Kidney capillary endothelial cell (primary cell): ENCODE measurements around the gene PSD2.

Experiments used
- DNase-seq: peaks from one replicate; pipeline ENCODE4 v3.0.0-alpha.2; 2018; ENCODE audit warnings: low spot score

The PSD2 gene

DNA sequence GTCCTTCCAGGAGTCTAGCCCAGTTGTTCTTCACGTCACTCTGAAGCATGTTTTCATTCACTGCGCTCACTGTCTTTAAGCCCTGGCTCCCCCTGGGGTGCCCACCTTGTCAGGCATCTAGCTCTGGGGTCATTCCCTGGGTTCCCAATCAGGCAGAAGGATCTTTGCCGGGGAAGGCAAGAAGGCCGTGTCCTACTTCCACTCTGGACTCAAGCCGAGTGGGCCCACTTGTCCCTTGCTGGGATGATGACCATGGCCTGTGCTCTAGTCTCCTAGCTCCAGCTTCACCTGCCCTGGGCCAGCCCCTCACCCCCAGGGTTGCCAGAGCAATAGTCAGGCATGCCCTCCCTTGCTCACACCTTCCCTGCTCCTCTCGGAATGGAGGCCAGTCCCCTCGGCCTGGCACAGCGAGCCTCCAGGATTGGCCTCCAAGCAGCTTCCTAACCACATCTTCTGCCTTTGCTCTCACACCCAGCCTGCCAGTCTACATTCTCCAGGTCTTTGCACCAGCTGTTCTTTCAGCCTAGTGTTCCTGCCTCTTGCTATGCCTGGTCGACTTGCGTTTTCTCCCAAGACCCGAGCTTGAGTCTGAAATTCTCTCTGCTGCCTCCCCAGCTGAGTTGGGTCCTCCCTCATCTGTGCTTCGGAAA is 32.2 kb upstream of the PSD2 start:
- DNase-seq: no peak

GRCh38 chr5:139763930-139764791 is 31.4 kb upstream of the PSD2 start:
- no peak for DNase-seq

GRCh38 chr5:139764886-139765408 is 30.7 kb upstream of the PSD2 start:
- DNase-seq: no peak

DNA sequence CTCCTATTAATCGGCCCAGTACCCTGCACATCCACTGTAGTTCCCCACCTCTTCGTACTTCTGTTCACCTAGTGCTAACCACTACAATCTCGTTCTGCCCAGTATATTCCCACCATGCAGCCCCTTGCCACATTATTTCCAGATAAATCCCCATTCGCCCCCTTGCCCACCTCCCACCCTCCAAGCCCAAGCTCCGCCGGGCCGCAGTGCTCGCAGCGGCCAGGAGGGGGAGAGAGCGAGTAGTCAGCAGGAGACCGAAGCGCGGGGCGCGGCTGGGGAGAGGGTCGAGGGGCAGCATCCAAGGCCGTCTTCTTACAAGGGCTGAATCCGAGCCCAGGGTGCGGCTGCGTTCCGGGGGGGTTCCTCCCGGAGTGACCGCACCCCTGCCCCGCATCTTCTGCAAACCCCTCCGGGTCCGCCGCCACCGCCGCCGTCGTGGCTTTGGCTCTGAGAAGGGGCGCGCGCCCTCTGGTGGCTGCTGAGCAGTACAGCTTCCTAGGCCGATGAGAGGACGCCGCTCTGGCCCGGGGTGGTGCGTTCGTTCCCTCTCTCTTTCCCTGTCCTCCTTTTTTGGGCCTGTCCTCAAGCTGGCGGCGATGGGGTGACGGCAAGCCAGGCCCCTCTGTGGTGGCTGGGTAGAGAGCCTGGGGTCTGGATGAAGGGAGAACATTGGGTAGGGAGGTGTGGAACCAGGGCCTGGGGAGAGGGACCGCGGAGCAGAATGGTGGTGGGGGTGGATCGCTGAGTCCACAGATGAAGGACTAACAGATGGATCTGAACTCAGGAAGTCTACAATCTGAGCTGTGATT is 30.0 kb upstream of the PSD2 start:
- peak; percentile 69 for DNase-seq

- no peak for DNase-seq
These were observed 27.6 kb upstream of the PSD2 start for GRCh38 chr5:139767960-139768359.

DNA sequence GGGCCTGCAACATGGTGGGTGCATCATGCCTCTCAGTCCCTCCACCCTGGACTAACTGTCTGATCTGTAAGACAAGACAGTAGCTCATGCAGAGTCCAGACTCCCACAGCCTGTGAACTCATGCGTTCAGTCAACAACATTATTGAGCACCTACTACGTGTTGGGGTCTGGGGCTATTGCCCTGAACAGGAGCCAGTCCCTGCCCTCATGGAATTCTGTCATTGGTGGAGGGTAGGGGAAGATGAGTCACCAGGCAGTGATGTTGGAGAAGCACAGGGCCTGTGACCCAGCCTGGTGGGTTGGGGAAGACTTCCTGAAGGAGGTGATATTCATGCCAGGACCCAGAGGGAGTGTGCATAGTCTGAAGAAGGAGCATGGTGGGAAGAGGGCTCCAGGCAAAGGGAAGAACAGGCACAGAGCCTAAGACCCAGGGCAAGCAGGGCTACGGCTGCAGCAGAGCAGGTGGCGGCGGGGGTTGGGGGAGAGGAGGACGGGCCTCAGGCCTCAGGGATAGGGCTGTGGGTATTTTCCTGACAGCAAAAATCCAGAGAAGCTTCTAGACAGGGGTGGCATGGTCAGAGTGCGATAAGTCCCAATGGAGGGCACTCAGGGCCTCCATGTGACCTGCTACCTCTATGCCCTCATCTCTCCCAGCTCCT is 26.7 kb upstream of the PSD2 start:
- DNase-seq: no peak

GRCh38 chr5:139769477-139769876 is 26.1 kb upstream of the PSD2 start:
- no peak for DNase-seq

DNA sequence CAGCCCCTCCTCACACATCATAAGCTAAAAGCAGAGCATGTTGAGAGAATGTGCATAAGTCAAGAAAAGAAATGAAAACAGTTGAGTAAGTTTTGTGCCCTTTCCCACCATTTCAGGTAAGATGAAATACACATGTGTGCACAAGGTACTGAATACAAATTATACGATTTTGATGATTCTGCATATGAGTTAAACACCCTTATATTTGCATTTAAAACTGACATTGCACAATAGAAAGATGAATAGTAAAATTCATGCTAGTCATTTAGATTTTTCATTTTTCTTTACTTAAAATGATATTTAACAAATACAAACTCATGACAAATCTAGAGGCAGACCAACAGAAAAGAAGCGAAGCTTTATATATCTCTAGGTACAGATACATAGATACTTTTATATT is 24.9 kb upstream of the PSD2 start:
- DNase-seq: no peak

GRCh38 chr5:139772089-139772791 is 23.4 kb upstream of the PSD2 start:
- DNase-seq: no peak

DNA sequence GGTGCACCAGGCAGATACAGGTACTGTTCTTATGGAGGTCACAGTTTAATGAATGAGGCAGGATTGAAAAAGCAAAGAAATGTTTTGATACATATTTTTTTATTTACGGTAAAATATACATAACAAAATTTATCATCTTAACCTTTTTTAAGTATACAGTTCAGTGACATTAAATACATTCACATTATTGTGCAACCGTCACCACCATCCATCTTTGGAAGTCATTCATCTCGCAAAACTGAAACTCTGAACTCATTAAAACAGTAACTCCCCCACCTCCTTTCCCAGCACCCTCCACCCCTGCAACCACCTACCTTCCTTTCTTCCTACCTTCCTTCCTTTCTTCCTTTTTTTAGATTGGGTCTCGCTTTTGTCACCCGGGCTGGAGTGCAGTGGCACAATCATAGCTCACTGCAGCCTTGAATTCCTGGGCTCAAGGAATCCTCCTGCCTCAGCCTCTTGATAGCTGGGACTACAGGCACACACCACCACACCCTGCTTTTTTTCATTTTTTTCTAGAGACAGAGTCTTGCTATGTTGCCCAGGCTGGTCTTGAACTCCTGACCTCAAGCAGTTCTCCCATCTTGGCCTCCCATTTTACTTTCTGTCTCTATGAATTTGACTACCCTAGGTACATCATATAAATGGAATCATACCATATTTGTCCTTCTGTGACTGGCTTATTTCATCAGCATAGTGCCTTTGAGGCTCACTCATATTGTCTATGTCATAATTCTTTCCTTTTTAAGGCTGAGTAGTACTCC is 22.5 kb upstream of the PSD2 start:
- no peak for DNase-seq

GRCh38 chr5:139774980-139775661 is 20.5 kb upstream of the PSD2 start:
- peak; percentile 47 for DNase-seq

- DNase-seq: no peak
These were observed 19.7 kb upstream of the PSD2 start for GRCh38 chr5:139775872-139776271.

DNA sequence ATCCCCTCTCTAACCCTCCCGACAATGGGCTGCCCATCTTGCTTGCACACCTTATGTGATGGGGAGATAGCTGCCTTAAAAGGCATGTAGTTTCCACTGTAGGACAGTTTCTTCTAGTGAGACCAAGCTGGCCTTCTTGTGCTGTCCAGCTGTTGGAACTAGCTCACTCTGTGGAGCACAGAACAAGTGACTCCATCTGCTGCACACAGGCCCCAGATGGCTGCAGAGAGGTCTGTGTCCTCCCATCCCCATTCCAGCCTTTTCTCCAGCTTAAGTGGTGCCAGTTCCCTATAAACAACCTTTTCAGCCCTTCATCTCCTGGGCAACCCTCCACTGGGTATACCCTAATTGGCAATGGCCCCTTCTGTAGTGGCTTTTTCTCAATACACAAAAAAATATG is 18.7 kb upstream of the PSD2 start:
- no peak for DNase-seq

DNA sequence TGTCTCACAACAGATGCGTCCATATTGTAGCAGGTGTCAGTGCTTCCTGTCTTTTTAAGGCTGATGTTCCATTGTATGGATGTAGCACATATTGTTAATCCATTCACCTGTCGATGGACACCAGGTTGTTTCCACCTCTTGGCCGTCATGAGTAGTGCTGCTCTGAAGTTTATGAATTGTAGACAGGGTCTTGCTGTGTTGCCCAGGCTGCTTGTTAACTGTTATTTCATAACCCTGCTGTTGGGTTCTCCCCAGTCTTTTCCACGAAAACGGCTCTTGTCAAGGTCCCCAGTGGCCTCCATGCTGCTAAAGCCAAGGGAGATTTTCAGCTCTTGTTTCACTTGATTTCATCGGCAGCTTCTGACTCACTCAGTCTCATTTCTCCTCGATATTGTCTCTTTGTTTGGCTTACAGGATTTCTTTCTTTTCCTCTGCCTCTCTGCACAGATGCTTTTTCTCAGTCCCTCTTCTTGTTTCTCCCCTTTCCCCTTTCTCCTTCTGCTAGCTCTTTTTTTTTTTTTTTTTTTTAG is 12.1 kb upstream of the PSD2 start:
- DNase-seq: no peak

DNA sequence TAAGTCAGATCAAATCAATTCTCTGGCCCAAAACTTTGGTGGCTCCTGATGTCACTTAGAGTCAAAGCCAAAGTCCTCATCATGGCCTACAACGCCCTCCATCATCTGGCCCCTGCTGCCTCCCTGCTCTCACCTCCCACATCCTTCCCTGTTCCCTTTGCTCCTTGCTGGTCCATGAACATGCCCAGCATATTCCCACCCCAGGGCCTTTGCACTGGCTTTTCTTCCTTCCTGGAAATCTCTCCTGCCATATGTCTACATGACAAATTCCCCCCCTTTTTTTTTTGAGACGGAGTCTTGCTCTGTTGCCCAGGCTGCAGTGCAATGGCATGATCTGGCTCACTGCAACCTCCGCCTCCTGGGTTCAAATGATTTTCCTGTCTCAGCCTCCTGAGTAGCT is 11.1 kb upstream of the PSD2 start:
- DNase-seq: no peak

DNA sequence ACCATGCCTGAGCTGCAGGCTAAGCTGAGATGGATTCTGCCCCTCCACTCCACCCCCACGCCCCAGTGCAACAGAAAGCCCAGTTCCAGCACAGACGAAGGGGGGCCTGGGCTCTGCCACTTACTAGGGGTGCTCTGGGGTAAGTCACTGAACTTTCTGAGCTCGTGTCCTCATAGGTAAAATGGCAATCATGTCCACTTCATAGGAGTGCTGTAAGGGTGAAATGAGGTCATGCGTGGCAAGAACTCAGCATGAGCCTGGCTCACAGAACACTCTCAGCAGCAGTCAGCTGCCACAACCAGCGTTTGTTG is 8.4 kb upstream of the PSD2 start:
- no peak for DNase-seq

DNA sequence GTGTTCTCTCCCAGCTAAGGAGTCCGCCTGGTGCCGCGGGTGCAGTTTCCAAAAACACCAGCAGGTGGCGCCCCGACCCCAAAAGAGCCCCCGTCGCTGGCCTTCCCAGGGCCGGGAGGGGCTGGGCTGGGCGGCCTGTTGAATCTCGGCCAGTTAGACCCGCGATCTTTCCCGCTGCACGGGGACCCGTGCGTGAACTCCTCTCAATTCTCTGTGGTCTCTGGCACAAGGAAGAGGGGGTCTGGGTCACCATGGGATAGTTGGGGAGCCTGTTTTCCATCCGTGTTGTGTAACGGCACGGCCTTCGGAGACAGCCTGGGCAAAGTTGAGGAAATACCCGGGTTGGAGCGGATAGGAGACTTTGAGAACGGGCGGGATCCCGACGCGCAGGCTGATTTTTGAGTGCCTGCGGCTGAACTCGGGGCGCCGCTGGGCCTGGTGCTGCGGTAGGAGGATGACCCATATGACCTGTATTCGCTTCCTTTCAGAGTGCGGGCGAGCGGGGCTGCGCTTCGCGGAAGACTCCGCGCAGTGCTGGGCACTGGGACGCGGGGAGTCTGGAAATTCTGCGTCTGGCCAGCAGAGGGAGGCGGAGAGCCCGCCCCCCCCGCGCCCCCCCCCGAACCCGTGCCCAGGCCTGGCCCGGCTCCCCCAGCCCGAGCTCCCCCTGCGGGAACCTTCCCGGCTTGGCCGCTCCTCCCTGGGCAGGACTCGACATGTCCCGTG is 7.9 kb upstream of the PSD2 start:
- DNase-seq: peak; percentile 83

DNA sequence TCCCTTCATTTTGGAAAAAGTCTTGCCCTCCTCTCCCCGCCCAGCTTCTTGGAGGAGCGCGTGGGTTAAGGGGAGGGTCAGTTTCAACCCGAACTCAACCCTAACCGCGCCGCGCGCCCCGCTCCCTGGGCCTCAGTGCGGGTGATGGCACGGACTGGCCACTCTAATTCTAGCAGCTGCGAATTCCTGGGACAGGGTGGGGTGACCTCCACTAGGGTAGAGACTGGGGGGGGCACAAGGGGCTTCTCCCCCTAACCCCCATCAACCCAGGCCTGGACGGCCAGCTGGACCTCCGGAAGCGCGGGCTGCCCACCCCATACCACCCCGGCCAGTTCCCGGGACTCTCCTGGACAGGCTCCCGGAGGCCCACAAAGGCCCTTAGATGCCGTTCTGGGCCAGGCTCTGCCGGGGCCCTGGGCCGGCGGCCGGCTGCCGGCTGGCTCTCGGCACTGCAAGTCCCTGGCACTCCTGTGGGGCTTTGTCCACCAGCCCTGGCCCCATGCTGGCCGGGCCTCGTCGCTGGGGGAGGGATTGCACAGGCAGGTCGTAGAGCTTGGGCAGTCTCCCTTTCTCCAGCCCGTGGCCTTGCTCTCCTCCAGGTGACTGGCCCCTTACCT is 7.2 kb upstream of the PSD2 start:
- no peak for DNase-seq
